HG03460 (cell line): ENCODE results near the gene APOLD1.
"Not testable (repeated sequence)": the region's sequence is repeated elsewhere in the genome, so short reads cannot be mapped to it uniquely, and the experiment has no call there.

Experiments
- ATAC-seq: cut with Tn5 transposase; IDR thresholded peaks from one replicate; pipeline ENCODE4 v1.9.1; 2021; ENCODE audit not compliant: unreplicated experiment

The APOLD1 gene

DNA sequence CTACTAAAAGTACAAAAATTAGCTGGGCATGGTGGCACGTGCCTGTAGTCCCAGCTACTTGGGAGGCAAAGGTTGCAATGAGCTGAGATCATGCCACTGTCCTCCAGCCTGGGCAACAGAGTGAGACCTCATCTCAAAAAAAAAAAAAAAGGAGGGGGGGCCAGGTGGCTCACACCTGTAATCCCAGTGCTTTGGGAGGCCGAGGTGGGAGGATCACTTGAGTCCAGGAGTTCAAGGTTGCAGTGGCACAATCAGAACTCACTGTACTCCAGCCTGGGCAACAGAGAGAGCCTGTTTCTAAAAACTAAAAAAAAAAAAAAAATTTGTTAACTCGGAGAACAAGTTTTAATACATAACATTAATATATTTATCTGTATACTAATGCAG, 22.1 kb downstream of the APOLD1 start:
- not testable (repeated sequence) for ATAC-seq

DNA sequence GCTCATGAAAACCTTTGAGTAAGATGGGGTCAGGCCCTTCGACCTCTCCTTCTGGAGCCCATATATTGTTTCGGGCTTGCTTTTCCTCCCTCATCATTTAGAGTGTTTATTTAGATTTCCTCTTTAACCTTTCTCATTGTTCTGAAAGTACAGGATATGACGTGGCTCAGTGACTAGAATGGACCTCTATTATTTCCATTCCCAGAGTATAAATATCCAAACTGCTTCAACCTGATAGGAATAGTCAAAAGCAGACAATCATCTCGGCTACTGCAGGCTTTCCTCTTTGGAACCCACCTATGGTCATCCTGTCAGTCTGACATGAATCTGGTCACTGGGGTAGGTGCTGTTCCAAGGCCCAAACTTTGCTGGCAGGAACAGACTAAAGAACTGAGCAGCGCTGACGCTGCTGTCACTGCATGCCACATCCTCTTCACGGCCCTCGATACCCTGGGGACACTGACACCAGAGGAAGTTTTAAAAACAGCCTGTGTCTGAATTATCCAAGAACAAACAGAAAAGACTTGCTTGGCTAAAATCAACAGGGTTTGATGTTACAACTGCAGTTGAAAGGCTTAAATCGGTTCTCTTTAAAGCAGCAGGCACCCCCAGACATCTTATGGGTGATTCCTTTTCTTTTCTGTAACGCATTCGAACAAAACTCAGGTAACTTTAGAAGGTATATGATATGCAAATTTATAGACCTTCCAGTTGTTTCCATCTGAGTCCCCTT, 22.7 kb downstream of the APOLD1 start:
- ATAC-seq: peak; percentile 71

DNA sequence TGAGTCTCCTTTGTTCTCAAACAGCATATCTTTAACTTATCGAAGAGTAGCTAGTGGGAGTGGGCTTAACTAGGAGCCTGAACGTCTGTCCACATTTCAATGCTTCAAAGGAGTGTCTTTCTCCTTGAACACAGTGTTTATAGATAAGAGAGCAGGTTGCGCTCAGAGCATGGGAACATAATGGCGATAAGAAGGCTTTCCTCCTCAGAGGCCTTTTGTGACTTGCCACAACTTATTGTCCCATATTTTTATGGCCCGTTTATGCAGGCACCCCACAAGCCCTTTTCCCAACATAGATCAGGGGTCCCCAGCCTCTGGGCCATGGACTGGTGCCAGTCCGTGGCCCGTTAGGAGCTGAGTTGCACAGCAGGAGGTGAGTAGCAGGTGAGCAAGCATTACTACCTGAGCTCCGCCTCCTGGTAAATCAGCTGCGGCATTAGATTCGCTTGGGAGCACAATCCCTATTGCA, 25.1 kb downstream of the APOLD1 start:
- no peak for ATAC-seq

DNA sequence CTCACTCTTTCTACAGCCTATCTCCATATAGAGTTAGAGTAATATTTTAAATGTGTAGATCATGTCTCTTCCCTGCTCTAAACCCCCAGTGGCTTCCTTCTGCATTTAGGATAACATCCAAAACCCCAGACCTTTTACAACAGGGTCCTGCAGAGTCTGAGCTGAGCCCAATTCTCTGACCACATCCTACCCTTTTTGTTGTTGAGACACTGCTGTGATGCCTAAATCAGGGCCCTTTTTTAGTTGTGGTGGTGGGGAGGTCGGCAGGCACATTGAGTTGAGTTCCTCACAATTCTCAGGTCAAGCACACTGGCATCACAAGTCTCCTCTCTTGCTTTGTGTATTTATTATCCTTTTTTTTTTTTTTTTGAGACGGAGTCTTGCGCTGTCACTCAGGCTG, 25.9 kb downstream of the APOLD1 start:
- no peak for ATAC-seq

DNA sequence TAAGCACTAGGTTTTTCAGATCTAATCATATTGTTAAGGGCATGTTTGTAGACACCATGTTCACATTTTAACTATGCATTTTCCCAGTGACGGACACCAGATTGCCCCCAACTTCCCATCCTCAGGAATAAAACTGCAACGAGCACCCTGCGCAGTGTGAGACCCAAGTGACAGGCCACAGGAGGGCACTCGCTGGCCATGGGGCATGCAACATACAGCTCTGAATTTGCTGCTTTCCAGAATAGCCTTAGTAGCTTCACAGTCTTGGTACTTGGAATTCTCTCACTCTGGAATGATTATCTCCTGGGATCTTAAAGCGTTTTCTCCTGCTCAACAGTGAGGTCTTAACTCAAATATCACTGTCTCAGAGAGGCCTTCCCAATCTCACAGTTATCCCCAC, 26.7 kb downstream of the APOLD1 start:
- no peak for ATAC-seq

DNA sequence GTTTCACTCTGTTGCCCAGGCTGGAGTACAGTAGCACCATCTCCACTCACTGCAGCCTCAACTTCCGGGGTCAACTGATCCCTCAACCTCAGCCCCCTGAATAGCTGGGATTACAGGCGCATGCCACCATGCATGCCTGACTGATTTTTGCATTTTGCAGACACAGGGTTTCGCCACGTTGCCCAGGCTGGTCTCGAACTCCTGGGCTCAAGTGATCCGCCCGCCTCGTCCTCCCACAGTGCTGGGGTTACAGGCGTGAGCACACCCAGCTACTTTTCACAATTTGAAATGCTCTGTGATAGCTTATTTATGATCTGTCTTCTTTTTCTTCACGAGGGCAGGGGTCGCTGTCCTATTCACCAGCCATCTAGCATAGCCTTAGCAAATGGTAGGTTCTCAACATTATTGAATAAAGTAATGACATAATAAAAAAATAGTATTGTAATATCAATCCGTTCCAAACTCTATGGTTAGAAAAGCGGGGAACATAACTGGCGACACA, 27.2 kb downstream of the APOLD1 start:
- ATAC-seq: no peak

DNA sequence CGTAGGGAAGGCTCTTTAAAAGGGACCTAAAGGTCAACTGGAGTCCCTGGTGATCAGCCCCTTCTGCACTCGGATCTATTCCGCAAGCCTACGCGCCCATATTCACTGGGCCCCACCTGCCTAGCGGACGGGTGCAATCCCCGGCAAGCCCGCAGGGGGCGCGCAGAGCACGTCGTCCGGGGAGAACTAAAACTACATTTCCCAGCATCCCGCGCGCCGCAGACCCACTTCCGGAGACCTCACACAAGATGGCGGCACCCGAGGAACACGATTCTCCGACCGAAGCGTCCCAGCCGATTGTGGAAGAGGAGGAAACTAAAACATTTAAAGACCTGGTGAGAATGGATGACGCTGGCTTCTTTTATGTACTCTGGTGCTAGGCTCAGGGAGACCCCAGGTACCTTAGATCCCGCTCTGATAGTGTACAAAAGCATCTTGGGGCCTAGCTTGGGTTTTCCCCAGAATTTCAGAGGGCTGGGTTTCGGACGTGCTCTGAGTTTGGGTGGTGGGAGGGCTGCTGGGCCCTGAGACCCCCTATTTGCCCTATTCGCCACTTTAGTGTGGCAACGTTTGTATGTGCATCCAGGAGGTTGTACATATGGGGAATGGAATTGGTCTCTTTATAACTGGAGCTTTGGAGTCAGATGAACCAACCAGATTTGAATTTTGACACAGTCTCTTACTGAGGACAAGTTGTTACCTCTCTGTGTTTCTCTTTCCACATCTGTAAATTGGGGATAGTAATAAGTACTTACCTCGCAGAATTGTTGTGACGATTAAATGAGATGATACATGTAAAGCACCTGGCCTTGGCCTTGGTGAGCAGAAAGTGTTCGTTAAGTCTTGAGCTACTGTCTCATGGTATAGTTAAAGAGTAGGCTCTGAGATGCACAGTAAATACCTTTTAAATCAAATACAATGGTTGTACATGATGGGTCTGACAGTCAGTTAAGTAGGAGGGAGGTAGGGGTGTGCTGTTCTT, 28.0 kb downstream of the APOLD1 start, which contains the start of gene DDX47:
Gene DDX47, plus strand, starts transcription at position 227 of the 982 bp plus-strand sequence. Its CDS starts 22 bp downstream, at position 249.
- ATAC-seq: peak; percentile 70

DNA sequence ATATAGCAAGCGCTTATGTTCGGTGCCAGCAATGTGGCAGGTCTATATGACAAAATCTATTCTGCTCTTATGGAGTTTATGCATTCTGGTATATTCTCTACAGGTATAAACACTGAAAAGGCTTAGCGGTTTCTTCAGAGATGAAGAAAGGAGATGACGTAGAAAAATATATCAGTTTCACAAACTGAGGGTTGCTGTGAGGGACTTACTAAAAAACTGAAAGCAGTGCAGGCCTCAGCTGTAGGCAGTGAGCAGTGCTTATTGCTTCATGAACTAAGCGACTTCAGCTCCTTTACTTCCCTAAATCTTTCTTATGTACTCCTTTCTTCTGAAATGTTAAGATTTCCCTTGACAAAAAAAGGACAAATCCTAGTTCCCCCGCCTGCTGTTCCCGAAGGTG, 32.2 kb downstream of the APOLD1 start:
- no peak for ATAC-seq

DNA sequence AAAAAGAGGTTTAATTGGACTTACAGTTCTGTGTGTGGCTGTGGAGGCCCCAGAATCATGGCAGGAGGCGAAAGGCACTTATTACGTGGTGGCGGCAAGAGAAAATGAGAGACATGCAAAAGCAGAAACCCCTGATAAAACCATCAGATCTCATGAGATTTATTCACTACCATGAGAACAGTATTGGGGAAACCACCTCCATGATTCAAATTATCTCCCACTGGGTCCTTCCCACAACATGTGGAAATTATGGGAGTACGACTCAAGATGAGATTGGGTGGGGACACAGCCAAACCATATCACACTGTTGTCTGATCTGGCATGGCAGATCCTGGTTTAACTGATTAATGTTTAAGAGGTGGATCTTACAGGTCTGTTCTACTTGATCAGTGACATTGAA, 33.2 kb downstream of the APOLD1 start:
- no peak for ATAC-seq

DNA sequence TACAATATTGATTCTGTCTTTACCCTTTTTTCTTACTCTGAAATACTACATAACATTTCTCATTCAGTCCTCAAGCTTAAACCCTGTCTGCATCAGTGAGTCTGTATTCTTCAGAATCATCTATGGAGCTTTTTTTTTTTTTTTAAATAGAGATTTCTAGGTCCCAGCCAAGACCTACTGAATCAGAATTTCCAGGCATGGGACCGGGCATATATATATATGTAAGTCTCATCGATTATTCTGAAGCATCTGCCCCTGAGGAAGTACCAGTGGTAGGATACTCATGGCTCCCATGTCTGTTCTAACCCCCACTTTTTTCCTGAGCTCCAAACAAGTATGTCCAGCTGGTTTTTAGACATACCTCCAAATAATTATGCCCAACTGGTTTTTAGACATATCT, 33.8 kb downstream of the APOLD1 start:
- no peak for ATAC-seq

DNA sequence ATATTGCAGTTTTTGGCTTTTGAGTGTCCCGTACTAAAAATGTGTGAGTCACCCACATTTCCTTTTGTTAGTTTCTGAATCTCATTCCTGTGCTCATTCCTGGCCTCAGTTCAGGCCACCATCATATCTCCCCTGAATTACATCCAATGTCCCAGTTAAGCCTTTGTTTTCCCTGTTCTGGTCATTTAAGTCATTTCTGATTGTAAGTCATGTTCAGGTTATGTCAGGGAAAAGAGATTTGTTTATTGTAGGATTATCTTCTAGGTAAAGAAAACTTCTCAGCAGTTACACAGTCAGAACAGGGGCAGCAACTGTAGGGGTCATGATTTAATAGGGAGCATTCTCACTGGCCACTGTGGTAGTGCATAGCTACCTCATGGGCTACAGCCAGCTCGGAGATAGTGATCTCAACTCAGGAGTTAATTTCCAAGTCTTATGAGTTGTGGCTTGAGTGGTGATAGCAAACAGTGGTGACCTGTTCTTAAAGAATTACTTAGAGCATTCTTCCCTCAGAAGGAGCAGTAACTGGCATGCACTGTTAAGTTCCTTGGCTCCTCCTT, 34.4 kb downstream of the APOLD1 start:
- no peak for ATAC-seq

DNA sequence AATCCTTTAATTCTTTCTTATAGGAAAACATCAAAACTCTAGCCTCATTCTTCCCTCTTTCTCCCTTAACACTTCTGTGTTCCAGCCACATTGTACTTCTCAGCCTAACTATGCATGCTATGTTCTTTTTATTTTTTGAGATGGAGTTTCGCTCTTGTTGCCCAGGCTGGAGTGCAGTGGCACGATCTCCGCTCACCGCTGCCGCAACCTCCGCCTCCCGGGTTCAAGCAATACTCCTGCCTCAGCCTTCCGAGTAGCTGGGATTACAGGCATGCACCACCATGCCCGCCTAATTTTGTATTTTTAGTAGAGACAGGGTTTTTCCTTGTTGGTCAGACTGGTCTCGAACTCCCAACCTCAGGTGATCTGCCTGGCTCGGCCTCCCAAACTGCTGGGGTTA, 34.9 kb downstream of the APOLD1 start:
- ATAC-seq: not testable (repeated sequence)

DNA sequence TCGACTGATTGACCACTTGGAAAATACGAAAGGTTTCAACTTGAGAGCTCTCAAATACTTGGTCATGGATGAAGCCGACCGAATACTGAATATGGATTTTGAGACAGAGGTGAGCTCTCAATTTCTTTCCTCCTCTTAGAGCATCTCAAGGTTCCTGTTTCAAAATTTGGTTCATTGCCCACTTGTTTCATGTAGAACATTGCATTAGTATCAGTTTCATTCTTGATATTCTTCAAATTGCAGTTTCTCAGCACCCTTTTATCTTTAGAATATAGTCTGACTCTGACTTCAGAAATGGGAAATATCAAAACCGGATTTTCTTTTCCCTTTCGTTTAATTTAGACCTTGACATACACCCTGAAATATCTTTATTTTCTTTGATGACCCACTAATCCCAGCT, 36.5 kb downstream of the APOLD1 start:
- ATAC-seq: no peak

DNA sequence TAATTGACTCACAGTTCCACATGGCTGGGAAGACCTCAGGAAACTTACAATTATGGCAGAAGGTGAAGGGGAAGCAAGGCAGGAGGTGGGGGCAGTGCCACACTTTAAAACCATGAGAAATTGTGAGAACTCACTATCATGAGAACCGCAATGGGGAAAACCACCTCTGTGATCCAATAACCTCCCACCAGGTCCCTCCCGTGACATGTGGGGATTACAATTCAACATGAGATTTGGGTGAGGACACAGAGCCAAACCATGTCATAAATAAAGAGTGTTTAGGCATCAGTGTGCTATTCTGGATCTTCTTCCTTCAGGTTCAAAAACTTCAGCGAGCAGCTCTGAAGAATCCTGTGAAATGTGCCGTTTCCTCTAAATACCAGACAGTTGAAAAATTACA, 37.4 kb downstream of the APOLD1 start:
- ATAC-seq: no peak

DNA sequence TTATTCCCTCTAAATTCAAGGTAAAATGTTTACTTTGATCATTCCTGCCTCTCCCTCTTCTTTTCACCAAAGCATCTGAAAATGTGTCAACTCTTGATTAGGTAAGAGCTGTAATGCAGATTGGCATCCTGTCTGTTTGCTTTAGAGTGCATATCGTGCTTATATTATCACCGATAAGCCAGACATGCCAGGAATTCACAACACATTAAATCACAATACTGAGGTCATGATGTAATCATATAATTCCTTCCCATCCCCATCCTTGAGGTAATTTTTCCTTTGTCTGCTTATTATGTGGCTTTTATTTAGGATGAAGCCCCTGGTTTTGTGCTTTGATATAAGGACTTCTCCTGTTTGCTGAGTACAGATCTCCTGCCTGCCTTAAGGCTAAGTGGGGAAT, 37.8 kb downstream of the APOLD1 start:
- ATAC-seq: no peak

DNA sequence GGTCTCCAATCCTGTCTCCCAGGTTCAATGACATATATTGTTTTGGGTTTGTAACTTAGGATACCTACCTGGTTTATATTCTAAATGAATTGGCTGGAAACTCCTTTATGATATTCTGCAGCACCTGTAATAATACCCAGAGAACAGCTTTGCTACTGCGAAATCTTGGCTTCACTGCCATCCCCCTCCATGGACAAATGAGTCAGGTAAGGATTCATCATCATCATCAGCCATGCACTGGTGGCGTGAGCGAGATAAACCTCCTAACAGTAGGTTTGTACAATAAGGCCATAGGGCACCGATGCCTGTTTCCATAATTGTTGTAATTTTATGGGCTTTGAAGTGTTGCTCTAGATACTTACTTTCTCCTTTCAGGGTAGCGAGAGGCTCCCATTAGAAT, 38.4 kb downstream of the APOLD1 start:
- ATAC-seq: no peak

DNA sequence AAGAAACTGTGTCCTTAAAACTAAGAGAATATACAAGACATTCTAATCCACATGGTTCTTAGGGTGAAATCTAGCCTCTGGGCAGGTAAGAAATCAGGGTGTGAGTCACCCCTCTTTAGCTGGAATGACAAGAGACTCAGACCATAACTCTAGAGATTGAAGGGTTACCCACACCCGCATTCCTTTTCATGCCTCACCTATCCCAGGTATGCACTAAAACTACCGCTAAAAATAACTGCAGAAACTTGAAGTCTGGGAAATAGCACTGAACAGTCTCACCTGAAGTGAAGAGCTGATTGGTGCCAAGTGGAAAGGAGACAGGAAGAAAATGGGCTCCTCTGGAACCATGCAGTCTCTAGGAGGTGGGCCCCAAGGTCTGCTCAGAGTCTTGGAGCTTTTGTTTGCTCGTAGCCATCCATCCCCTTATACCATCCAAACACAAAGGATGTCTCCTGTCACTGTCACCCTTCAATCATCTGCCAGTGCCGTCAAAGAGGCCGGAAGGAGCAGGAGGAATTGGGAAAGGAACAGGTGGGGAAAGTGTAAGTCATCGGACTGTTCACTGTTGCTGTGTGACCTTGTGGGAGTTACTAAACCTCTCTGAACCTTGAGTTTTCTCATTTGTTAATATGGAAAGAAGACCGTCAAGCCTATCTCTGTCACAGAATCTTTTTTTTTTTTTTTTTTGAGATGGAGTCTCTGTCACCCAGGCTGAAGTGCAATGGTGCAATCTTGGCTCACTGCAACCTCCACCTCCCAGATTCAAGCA, 50.1 kb downstream of the APOLD1 start:
- ATAC-seq: no peak

DNA sequence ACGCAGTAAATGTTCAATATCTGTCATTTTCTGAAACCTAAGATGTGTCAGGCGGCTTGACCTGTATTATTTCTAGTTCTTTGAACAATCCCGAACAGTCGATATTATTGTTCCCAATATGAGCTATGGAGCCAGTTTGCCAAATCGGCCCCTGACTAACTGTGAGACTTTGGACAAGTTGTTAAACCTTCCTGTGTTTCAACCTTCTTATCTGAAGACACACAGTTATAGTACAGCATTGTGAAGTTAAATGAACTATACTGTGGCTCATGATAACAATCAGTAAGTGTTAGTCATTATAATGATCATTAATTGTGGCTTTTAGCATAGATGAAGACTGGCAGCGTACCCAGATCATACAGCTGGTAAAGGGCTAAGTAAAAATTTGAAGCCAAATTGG, 51.1 kb downstream of the APOLD1 start:
- no peak for ATAC-seq

DNA sequence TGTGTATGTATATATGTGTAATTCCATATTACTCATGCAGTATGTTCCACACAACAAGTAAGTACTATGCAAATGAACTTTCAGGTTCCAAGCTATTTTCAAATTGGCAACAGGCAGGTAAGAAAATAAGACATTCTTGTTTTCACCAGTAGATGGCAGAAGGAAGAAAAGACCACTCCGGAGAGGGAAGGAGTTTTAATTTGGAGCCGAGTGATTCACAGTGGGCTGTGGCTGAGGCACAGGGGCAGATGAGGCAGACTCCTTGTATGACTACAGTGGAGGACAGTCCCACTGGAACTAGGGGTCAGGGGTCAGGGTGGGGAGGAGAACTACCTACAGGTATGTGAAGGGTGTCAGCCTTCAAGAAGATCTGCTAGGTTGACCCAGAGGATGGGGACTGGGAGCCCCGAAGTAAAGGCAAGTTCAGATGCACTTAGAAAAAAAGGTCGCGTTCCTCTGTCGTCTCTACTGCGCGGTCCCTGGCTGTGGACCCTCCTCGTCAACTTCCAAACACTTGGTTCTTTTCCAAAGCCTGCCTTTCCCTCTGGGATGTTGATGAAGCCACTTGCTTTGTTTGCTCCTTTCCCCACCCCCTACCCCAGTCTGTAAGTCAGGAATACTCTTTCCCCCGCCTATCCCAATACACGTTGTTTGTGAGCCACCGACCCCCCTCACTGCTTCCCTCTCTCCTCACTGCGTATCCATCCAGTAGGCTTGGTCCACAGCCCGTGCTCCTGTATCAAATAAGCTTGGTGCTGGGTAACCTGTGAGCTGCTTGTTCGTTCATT, 51.8 kb downstream of the APOLD1 start:
- ATAC-seq: no peak

DNA sequence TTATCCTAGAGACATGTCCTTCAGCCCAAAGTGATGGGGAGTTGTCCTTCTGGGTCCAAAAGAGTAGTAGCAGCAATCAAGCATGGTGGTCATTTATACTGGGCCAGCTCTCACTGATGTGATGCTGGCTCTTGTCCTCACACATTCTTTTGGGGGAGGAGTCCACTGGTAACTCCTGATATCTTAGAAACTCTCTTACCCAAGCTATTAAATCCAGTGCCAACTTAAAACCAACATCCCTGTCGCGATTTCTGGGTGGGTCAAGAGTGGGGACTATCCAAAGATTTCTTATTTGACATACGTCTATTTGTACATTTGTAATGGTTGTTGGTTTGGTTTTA, 52.3 kb downstream of the APOLD1 start:
- no peak for ATAC-seq
